HepG2 (cell line): Measurements from ENCODE around the gene CBR4. TPM values are rescaled to one million over a fixed set of nuclear protein-coding genes. Genes with fewer than 3 reads are reported as not detected.

Source experiments
- CHD2 ChIP-seq: IDR thresholded peaks from 2 replicates; pipeline ENCODE4 v1.6.1; 2011; ENCODE audit warnings: low read depth, low read length, improper control_type of control experiment
- FOXM1 ChIP-seq: sonication (generic); formaldehyde crosslinking; IDR thresholded peaks from 2 replicates; pipeline ENCODE4 v1.5.0; 2020; ENCODE audit warnings: missing genetic modification reagents
- KDM4B ChIP-seq: sonication (generic); formaldehyde crosslinking; IDR thresholded peaks from 2 replicates; pipeline ENCODE4 v1.4.0; 2020; ENCODE audit warnings: missing genetic modification reagents
- MAFK ChIP-seq, 2 experiments: IDR thresholded peaks in 1 of 2; conservative IDR thresholded peaks in 1 of 2; 2 replicates each; pipeline ENCODE4 v1.6.1; 2011; ENCODE audit warnings: improper control_type of control experiment in 2 of 2, low read length in 2 of 2
- MATR3 ChIP-seq: sonication (generic); formaldehyde crosslinking; IDR thresholded peaks from 2 replicates; pipeline ENCODE4 v1.4.0; 2020; ENCODE audit warnings: missing genetic modification reagents
- NR1H2 ChIP-seq: sonication (generic); formaldehyde crosslinking; IDR thresholded peaks from 2 replicates; pipeline ENCODE4 v1.8.1; 2022; ENCODE audit warnings: low read depth, missing genetic modification reagents, borderline replicate concordance
- SIN3B ChIP-seq: fragments of 150-350 bp; IDR thresholded peaks from 2 replicates; pipeline ENCODE4 v1.6.1; 2014; ENCODE audit warnings: low read length
- ZNF501 ChIP-seq: sonication (generic); formaldehyde crosslinking; IDR thresholded peaks from 2 replicates; pipeline ENCODE4 v1.5.1; 2020; ENCODE audit warnings: mild to moderate bottlenecking, moderate library complexity, missing genetic modification reagents
- ZNF567 ChIP-seq: sonication (generic); formaldehyde crosslinking; IDR thresholded peaks from 2 replicates; pipeline ENCODE4 v1.8.1; 2023; ENCODE audit warnings: mild to moderate bottlenecking, missing genetic modification reagents, borderline replicate concordance
- ZSCAN31 ChIP-seq: sonication (generic); formaldehyde crosslinking; IDR thresholded peaks from 2 replicates; pipeline ENCODE4 v1.5.0; 2020; ENCODE audit warnings: low read depth, mild to moderate bottlenecking, missing genetic modification reagents
- polyA plus RNA-seq, 8 experiments: library from polyadenylated mRNA; depleted of rRNA in 3 of 8; stranded (reverse) in 7 of 8; unstranded in 1 of 8; fragments of >200 nt; fragmentation: Illumina TruSeq in 4 of 8; extraction: Trizol in 4 of 8; gene quantifications; 2 replicates each; pipeline versions ENCODE4 v1.2.1 to v1.2.3, GENCODE V29; 2011 to 2016; ENCODE audit warnings: low read depth in 4 of 8, missing spikeins in 1 of 8, mixed read lengths in 1 of 8; ENCODE audit not compliant: insufficient read depth in 1 of 8
- total RNA-seq, 5 experiments: library from RNA; depleted of rRNA; stranded (reverse); fragments of >200 nt; fragmentation: Illumina TruSeq; extraction: Trizol; gene quantifications; 2 replicates each; pipeline ENCODE4 v1.2.3, GENCODE V29; 2016; ENCODE audit warnings: low read depth in 1 of 5
- TF ChIP-seq, protein P1 (sequence below): sonication (generic); formaldehyde crosslinking; IDR thresholded peaks from 2 replicates; pipeline ENCODE4 v1.4.0; 2020; ENCODE audit warnings: missing genetic modification reagents; ENCODE audit errors: not compliant biosample characterization
- TF ChIP-seq, protein P2 (sequence below): sonication (generic); formaldehyde crosslinking; IDR thresholded peaks from 2 replicates; pipeline ENCODE4 v1.9.0; 2021; ENCODE audit warnings: missing genetic modification reagents, mild to moderate bottlenecking, borderline replicate concordance
- TF ChIP-seq, protein P3 (sequence below): sonication (generic); formaldehyde crosslinking; IDR thresholded peaks from 2 replicates; pipeline ENCODE4 v1.5.1; 2020; ENCODE audit warnings: mild to moderate bottlenecking, missing genetic modification reagents, borderline replicate concordance
- TF ChIP-seq, protein P4 (sequence below): sonication (generic); formaldehyde crosslinking; IDR thresholded peaks from 2 replicates; pipeline ENCODE4 v1.4.0; 2020; ENCODE audit warnings: missing genetic modification reagents, mild to moderate bottlenecking, borderline replicate concordance

The CBR4 gene
- total and polyA plus RNA-seq, 2 of the 13 experiments (the other 11 are each of a cell fraction or from before 2014, with no cell fraction given), result 7.3 to 20.7 TPM

DNA sequence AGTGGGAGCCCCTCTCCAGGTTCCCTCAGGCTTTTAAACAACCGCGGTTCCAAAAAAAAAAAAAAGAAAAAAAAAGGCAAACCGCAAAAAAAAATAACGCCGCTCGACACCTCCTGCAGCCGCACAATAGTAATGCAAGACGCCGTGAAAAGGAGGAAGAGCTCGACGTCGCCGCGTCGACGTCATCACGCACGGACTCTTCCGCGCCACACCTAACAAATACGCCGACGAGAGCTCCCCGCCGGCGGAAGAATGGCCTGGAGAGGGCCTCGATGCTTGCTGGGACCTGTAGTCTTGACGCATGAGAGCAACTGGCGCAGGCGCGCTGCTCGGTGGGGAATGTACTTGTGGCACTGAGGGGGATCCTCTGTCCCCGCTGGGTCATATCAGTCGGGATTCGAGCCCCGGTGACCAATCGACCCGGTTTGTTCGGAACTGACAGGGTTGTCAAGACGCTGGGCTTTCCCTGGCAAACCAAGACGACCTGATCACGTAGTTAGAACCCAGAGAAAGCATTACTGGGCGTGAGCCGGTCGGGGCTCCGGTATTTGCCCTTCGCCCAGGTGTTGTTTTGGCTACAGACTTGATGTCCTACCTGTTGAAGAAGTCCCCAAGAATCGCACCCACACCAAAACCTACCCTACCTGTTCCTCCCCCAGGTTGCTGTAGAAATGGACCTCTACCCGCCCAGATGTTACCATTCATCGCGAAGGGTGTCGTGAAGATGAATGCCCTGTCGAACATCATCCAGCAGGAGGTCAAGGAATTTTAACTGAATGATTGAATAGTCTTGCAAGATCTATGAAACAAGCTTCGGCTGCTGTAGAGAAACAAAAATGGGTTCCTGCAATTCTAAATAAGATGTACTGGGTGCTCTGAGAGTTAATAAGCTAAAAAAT is at the start of gene CBR4 (continued):
- TF ChIP-seq NR1H2 (CRISPR knock-in tag) (no peak), MAFK (conservative IDR thresholded peaks at IDR 0.05 in 1 of 2, IDR thresholded peaks at IDR 0.05 in 1 of 2; ENCODE audit: low read length in 2 of 2) (0 out of 4 replicates have a peak, but pooled peaks of 1 of the 2 experiments have one; percentile 1), ZSCAN31 (no peak), ZNF567 (CRISPR knock-in tag) (0 out of 2 replicates have a peak, but pooled peaks have one; percentile 38), CHD2 (0 out of 2 replicates have a peak, but pooled peaks have one; percentile 16), FOXM1 (CRISPR knock-in tag) (no peak), ZNF501 (CRISPR knock-in tag) (peak; percentile 55; the same call in 1 of the 2 replicates), KDM4B (CRISPR knock-in tag) (no peak), MATR3 (CRISPR knock-in tag) (no peak), SIN3B (no peak)
- TF ChIP-seq, protein P1, sequence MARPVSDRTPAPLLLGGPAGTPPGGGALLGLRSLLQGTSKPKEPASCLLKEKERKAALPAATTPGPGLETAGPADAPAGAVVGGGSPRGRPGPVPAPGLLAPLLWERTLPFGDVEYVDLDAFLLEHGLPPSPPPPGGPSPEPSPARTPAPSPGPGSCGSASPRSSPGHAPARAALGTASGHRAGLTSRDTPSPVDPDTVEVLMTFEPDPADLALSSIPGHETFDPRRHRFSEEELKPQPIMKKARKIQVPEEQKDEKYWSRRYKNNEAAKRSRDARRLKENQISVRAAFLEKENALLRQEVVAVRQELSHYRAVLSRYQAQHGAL (CRISPR knock-in tag), result no peak
- TF ChIP-seq, protein P2, sequence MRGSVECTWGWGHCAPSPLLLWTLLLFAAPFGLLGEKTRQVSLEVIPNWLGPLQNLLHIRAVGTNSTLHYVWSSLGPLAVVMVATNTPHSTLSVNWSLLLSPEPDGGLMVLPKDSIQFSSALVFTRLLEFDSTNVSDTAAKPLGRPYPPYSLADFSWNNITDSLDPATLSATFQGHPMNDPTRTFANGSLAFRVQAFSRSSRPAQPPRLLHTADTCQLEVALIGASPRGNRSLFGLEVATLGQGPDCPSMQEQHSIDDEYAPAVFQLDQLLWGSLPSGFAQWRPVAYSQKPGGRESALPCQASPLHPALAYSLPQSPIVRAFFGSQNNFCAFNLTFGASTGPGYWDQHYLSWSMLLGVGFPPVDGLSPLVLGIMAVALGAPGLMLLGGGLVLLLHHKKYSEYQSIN, result no peak
- TF ChIP-seq, protein P3, sequence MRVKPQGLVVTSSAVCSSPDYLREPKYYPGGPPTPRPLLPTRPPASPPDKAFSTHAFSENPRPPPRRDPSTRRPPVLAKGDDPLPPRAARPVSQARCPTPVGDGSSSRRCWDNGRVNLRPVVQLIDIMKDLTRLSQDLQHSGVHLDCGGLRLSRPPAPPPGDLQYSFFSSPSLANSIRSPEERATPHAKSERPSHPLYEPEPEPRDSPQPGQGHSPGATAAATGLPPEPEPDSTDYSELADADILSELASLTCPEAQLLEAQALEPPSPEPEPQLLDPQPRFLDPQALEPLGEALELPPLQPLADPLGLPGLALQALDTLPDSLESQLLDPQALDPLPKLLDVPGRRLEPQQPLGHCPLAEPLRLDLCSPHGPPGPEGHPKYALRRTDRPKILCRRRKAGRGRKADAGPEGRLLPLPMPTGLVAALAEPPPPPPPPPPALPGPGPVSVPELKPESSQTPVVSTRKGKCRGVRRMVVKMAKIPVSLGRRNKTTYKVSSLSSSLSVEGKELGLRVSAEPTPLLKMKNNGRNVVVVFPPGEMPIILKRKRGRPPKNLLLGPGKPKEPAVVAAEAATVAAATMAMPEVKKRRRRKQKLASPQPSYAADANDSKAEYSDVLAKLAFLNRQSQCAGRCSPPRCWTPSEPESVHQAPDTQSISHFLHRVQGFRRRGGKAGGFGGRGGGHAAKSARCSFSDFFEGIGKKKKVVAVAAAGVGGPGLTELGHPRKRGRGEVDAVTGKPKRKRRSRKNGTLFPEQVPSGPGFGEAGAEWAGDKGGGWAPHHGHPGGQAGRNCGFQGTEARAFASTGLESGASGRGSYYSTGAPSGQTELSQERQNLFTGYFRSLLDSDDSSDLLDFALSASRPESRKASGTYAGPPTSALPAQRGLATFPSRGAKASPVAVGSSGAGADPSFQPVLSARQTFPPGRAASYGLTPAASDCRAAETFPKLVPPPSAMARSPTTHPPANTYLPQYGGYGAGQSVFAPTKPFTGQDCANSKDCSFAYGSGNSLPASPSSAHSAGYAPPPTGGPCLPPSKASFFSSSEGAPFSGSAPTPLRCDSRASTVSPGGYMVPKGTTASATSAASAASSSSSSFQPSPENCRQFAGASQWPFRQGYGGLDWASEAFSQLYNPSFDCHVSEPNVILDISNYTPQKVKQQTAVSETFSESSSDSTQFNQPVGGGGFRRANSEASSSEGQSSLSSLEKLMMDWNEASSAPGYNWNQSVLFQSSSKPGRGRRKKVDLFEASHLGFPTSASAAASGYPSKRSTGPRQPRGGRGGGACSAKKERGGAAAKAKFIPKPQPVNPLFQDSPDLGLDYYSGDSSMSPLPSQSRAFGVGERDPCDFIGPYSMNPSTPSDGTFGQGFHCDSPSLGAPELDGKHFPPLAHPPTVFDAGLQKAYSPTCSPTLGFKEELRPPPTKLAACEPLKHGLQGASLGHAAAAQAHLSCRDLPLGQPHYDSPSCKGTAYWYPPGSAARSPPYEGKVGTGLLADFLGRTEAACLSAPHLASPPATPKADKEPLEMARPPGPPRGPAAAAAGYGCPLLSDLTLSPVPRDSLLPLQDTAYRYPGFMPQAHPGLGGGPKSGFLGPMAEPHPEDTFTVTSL, result no peak
- TF ChIP-seq, protein P4, sequence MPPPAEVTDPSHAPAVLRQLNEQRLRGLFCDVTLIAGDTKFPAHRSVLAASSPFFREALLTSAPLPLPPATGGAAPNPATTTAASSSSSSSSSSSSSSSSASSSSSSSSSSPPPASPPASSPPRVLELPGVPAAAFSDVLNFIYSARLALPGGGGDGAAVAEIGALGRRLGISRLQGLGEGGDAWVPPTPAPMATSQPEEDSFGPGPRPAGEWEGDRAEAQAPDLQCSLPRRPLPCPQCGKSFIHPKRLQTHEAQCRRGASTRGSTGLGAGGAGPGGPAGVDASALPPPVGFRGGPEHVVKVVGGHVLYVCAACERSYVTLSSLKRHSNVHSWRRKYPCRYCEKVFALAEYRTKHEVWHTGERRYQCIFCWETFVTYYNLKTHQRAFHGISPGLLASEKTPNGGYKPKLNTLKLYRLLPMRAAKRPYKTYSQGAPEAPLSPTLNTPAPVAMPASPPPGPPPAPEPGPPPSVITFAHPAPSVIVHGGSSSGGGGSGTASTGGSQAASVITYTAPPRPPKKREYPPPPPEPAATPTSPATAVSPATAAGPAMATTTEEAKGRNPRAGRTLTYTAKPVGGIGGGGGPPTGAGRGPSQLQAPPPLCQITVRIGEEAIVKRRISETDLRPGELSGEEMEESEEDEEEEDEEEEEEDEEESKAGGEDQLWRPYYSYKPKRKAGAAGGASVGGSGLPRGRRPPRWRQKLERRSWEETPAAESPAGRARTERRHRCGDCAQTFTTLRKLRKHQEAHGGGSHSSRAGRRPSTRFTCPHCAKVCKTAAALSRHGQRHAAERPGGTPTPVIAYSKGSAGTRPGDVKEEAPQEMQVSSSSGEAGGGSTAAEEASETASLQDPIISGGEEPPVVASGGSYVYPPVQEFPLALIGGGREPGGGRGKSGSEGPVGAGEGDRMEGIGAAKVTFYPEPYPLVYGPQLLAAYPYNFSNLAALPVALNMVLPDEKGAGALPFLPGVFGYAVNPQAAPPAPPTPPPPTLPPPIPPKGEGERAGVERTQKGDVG (CRISPR knock-in tag), result no peak
